Esophagus muscularis mucosa (tissue), 3 donors: ENCODE data around the gene FAM20B.
A peak's percentile ranks its signal among the peaks of the same experiment; 100 is the strongest.

Source experiments
- POLR2A ChIP-seq: fragments of 450-650 bp; IDR thresholded peaks from one replicate; pipeline ENCODE4 v1.6.1; 2017; ENCODE audit warnings: antibody characterized with exemption, moderate library complexity, mild to moderate bottlenecking, low read depth
- TF ChIP-seq, protein P1 (sequence below), 3 experiments: fragments of 200-600 bp in 2 of 3; fragments of 450-650 bp in 1 of 3; sonication (generic) in 2 of 3; IDR thresholded peaks; one replicate each; pipeline ENCODE4 v1.5.1; 2017 to 2019; ENCODE audit warnings: antibody characterized with exemption in 3 of 3, mild to moderate bottlenecking in 2 of 3, moderate library complexity in 1 of 3

DNA sequence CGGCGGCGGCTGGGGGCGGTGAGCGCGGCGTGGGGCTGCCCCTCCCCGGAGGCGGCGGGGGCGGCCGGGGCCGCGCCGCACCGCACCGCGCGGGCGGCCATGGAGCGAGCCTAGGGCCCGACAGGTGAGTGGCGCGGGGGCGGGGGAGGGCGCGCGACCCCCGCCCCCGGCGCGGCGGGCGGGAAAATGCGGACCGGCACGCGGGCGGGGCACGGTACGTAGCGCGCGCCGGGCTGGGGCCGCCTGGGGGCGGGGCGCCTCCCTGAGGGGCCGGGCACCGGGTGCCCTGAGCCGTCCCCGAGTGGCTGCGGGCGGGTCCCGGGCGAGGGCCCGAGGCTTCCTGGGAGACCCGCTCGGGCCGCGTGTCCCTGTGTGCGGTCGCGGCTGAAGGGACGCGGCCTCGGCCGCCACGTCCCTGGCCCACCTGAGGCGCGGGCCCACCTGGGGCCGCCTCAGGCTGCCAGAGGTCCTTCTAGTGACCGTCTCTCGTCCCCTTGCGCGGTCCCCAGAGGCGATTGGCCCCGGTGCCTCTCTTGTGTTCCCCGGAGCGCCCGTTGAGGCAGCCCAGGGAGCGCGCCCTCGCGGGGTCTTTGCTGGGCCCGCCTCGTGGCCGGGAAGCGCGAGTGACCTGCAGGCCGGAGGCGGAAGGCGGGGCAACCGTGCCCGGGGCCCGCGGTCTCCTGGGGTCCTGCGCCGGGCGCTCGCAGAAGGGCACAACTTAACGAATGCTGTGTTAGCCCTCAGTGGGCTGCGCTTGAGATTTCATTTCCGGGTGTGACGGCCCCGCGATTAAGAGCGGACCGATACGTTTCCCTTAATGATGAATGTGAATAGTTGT, 500 bp downstream of the FAM20B start:
- TF ChIP-seq POLR2A = peak; percentile 27
- TF ChIP-seq, protein P1, sequence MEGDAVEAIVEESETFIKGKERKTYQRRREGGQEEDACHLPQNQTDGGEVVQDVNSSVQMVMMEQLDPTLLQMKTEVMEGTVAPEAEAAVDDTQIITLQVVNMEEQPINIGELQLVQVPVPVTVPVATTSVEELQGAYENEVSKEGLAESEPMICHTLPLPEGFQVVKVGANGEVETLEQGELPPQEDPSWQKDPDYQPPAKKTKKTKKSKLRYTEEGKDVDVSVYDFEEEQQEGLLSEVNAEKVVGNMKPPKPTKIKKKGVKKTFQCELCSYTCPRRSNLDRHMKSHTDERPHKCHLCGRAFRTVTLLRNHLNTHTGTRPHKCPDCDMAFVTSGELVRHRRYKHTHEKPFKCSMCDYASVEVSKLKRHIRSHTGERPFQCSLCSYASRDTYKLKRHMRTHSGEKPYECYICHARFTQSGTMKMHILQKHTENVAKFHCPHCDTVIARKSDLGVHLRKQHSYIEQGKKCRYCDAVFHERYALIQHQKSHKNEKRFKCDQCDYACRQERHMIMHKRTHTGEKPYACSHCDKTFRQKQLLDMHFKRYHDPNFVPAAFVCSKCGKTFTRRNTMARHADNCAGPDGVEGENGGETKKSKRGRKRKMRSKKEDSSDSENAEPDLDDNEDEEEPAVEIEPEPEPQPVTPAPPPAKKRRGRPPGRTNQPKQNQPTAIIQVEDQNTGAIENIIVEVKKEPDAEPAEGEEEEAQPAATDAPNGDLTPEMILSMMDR (IDR thresholded peaks at IDR 0.05) = no peak
